CD4-positive, alpha-beta memory T cell (primary cell): ENCODE data around the gene CCDC146. TPM values are rescaled to one million over a fixed set of nuclear protein-coding genes. Genes with fewer than 3 reads are reported as not detected.
"Not testable (repeated sequence)": the region's sequence is repeated elsewhere in the genome, so short reads cannot be mapped to it uniquely, and the experiment has no call there.

Source experiments
- CTCF ChIA-PET: fragments of 350-600 bp; sonication (Branson Sonifier 250); formaldehyde crosslinking; loops from one replicate; lab custom pipeline; 2021; ENCODE audit warnings: inconsistent platforms; ENCODE audit not compliant: partially characterized antibody; lab: Charles Lee
- POLR2A ChIA-PET: fragments of 350-600 bp; sonication (Branson Sonifier 250); formaldehyde crosslinking; loops from one replicate; lab custom pipeline; 2021; ENCODE audit not compliant: partially characterized antibody; lab: Charles Lee
- DNase-seq, 5 donors: peaks; one replicate each; pipeline versions ENCODE4 v3.0.0 to v3.0.0-alpha.2; 2020 to 2022; ENCODE audit warnings: mixed read lengths in 1 of 5
- H3K27ac ChIP-seq: one replicate; pipeline ENCODE4 v1.7.0; 2013; ENCODE audit warnings: low read depth, low read length
- H3K27me3 ChIP-seq: 2 replicates; pipeline ENCODE4 v1.7.0; 2013; ENCODE audit warnings: mild to moderate bottlenecking, low read length, moderate library complexity; ENCODE audit not compliant: insufficient read depth
- H3K36me3 ChIP-seq: 2 replicates; pipeline ENCODE4 v1.7.0; 2013; ENCODE audit warnings: mild to moderate bottlenecking, low read length, moderate library complexity; ENCODE audit not compliant: insufficient read depth
- H3K4me1 ChIP-seq: 2 replicates; pipeline ENCODE4 v1.7.0; 2013; ENCODE audit warnings: mild to moderate bottlenecking, low read length, moderate library complexity; ENCODE audit not compliant: insufficient read depth
- H3K4me3 ChIP-seq, 2 donors: one replicate each; pipeline ENCODE4 v1.7.0; 2013; ENCODE audit warnings: low read length in 2 of 2, mild to moderate bottlenecking in 1 of 2
- H3K9me3 ChIP-seq, 2 donors: one replicate each; pipeline ENCODE4 v1.7.0; 2013; ENCODE audit warnings: low read length in 2 of 2, control low read depth in 1 of 2; ENCODE audit not compliant: control insufficient read depth in 1 of 2
- H3K27ac Mint-ChIP-seq, 7 donors: one replicate each; pipeline ENCODE4 v1.8.0; 2020 to 2021; ENCODE audit warnings: mixed read lengths in 7 of 7, mild to moderate bottlenecking in 6 of 7, inconsistent platforms in 3 of 7, moderate library complexity in 3 of 7
- H3K27me3 Mint-ChIP-seq, 2 donors: one replicate each; pipeline ENCODE4 v1.8.0; 2020 to 2021; ENCODE audit warnings: mixed read lengths in 2 of 2
- H3K36me3 Mint-ChIP-seq, 2 donors: one replicate each; pipeline ENCODE4 v1.8.0; 2020 to 2021; ENCODE audit warnings: mixed read lengths in 2 of 2, inconsistent platforms in 1 of 2, mild to moderate bottlenecking in 1 of 2
- H3K4me1 Mint-ChIP-seq, 4 donors: one replicate each; pipeline ENCODE4 v1.8.0; 2020 to 2021; ENCODE audit warnings: mixed read lengths in 4 of 4, mild to moderate bottlenecking in 1 of 4
- H3K4me3 Mint-ChIP-seq, 8 donors: one replicate each; pipeline ENCODE4 v1.8.0; 2020 to 2021; ENCODE audit warnings: mixed read lengths in 8 of 8, mild to moderate bottlenecking in 7 of 8, moderate library complexity in 6 of 8, inconsistent platforms in 3 of 8
- H3K9me3 Mint-ChIP-seq, 8 donors: one replicate each; pipeline ENCODE4 v1.8.0; 2020 to 2021; ENCODE audit warnings: mixed read lengths in 8 of 8, mild to moderate bottlenecking in 5 of 8, inconsistent platforms in 3 of 8, moderate library complexity in 1 of 8
- intact Hi-C: fragments of 100-400 bp; cut with micrococcal nuclease; formaldehyde crosslinking; loops from one replicate; pipeline ENCODE4 v1.15.1; 2023
- polyA plus RNA-seq, 2 donors: library from polyadenylated mRNA; unstranded; fragments of 300-500 nt; fragmentation: Illumina TruSeq; gene quantifications; one replicate each; pipeline ENCODE4 v1.2.3, GENCODE V29; 2021
- total RNA-seq, 2 experiments: library from RNA; stranded (reverse); gene quantifications; one replicate each; pipeline ENCODE4 v1.2.3, GENCODE V29; 2021

The CCDC146 gene
- total and polyA plus RNA-seq, 4 experiments from 2014 or later, result 2.5 to 16.0 (median 9.1) TPM

DNA sequence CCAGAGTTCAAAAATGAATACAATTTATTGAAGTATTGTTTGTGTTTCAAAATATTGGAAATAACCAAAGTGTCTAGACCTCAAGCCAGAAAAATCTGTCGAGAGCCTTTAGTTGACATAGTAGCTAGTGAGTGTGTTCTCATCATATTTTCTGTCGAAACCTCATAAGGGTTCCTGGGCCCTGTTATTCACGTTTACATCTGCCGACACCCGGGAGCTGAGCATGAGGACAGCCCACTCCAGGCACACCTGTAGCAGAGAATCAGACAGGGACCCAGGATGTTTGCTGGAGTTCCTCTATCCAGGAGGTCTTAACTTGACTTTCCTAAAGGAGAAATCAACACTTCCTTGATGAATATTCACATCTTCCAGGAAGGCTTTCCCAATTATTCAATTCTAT is 149.4 kb downstream of the CCDC146 start:
- POLR2A ChIA-PET, result no interaction called here

DNA sequence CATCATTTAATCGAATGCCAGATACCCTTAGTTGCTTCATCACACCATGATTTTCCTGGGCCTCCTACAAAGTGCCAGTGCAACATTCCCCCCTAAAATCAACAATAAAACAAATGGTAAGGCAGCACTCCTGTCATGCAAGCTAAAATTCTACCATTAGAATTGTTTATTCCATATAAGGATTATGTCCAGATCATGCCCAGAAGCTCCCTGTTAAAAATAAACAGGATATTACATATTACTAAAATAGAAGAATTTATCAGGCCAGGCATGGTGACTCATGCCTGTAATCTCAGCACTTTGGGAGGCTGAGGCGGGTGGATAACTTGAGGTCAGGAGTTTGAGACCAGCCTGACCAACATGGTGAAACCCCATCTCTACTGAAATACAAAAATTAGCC is 153.2 kb downstream of the CCDC146 start:
- H3K36me3 ChIP-seq, H3K4me3 Mint-ChIP-seq, DNase-seq, H3K27me3 Mint-ChIP-seq, H3K27ac ChIP-seq, intact Hi-C loops, H3K27me3 ChIP-seq, POLR2A ChIA-PET, H3K4me3 ChIP-seq, H3K27ac Mint-ChIP-seq, H3K9me3 Mint-ChIP-seq, H3K4me1 ChIP-seq, H3K4me1 Mint-ChIP-seq, H3K9me3 ChIP-seq: not testable (repeated sequence)
- H3K36me3 Mint-ChIP-seq, result peaks cover 9 to 40% of the 10 kb centered on the region in 2 donors
- CTCF ChIA-PET, result interaction anchor here (0.7 to 3.5 kb wide), 2 partner anchors 15 to 28 kb away, joined by 4 to 13 read pairs; no protein-coding TSS in a partner anchor

More for the DNA sequence above, 149.4 kb downstream of the CCDC146 start:
- H3K4me1 ChIP-seq, result no peaks in the 10 kb centered on the region
- H3K27me3 ChIP-seq, result no peaks in the 10 kb centered on the region
- no peak overlapping the region for H3K4me3 ChIP-seq
- Mint-ChIP-seq H3K4me1 (peaks cover 0 to 5% (median 3%) of the 10 kb centered on the region in 4 donors), H3K27me3 (no peaks in the 10 kb centered on the region), H3K27ac (no peak overlapping the region), H3K36me3 (peaks cover 5 to 42% of the 10 kb centered on the region in 2 donors), H3K4me3 (no peak overlapping the region), H3K9me3 (no peaks in the 10 kb centered on the region)
- no peak for DNase-seq
- CTCF ChIA-PET, result interaction anchor here (1.1 kb wide), 1 partner anchor 142 kb away, joined by 3 read pairs; no protein-coding TSS in a partner anchor
- no peaks in the 10 kb centered on the region for H3K9me3 ChIP-seq
- H3K27ac ChIP-seq, result no peak overlapping the region
- H3K36me3 ChIP-seq, result no peaks in the 10 kb centered on the region
- intact Hi-C loops, result no loop called here

DNA sequence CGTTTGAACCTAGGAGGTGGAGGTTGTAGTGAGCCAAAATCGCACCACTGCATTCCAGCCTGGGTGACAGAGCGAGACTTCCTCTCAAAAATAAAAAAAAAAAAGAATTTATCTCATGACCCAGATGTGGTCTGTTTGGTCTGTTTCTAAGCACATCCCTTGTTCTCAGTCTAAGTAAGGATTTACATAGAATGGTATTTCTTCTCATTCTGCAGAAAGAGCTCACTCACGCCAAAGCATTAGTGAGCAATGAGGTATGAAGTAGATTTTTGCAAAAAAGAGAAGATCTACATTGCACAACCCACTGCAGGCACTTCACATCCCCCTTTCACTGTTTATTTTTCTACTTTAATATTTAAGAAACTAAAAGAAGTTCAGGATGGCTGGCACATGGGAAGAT is 153.7 kb downstream of the CCDC146 start:
- H3K4me3 Mint-ChIP-seq, result no peak overlapping the region
- DNase-seq, result peak in 3 of 5 donors; percentile 3 to 5 (median 4)
- Histone ChIP-seq H3K27me3 (no peaks in the 10 kb centered on the region), H3K27ac (no peak overlapping the region), H3K4me1 (no peaks in the 10 kb centered on the region), H3K9me3 (no peaks in the 10 kb centered on the region), H3K36me3 (no peaks in the 10 kb centered on the region), H3K4me3 (no peak overlapping the region)
- CTCF ChIA-PET, result interaction anchor here (0.7 kb wide), 1 partner anchor 15 kb away, joined by 4 read pairs; no protein-coding TSS in a partner anchor
- peaks cover 0 to 5% (median 3%) of the 10 kb centered on the region in 4 donors for H3K4me1 Mint-ChIP-seq
- peaks cover 9 to 40% of the 10 kb centered on the region in 2 donors for H3K36me3 Mint-ChIP-seq
- H3K9me3 Mint-ChIP-seq, result no peaks in the 10 kb centered on the region
- intact Hi-C loops, result no loop called here
- no peaks in the 10 kb centered on the region for H3K27me3 Mint-ChIP-seq
- POLR2A ChIA-PET, result no interaction called here
- no peak overlapping the region for H3K27ac Mint-ChIP-seq

GRCh38 chr7:77281780-77282478 is 159.5 kb downstream of the CCDC146 start:
- CTCF ChIA-PET, result no interaction called here
- intact Hi-C loops, result no loop called here
- no peaks in the 10 kb centered on the region for H3K9me3 ChIP-seq
- H3K27ac ChIP-seq, result no peak overlapping the region
- no peaks in the 10 kb centered on the region for H3K4me1 Mint-ChIP-seq
- peaks cover 0 to 7% (median 0%) of the 10 kb centered on the region in 8 donors for H3K9me3 Mint-ChIP-seq
- POLR2A ChIA-PET, result no interaction called here
- no peaks in the 10 kb centered on the region for H3K27me3 ChIP-seq
- H3K4me1 ChIP-seq, result no peaks in the 10 kb centered on the region
- no peak for DNase-seq
- H3K27me3 Mint-ChIP-seq, result no peaks in the 10 kb centered on the region
- H3K4me3 ChIP-seq, result no peak overlapping the region
- no peak overlapping the region for H3K27ac Mint-ChIP-seq
- peaks cover 7 to 41% of the 10 kb centered on the region in 2 donors for H3K36me3 Mint-ChIP-seq
- H3K36me3 ChIP-seq, result no peaks in the 10 kb centered on the region
- H3K4me3 Mint-ChIP-seq, result no peak overlapping the region

- Mint-ChIP-seq H3K4me1 (no peaks in the 10 kb centered on the region), H3K27me3 (no peaks in the 10 kb centered on the region), H3K9me3 (peaks cover 0 to 7% (median 0%) of the 10 kb centered on the region in 8 donors), H3K27ac (no peak overlapping the region), H3K36me3 (peaks cover 15 to 46% of the 10 kb centered on the region in 2 donors), H3K4me3 (no peak overlapping the region)
- H3K9me3 ChIP-seq, result no peaks in the 10 kb centered on the region
- intact Hi-C loops, result no loop called here
- H3K27ac ChIP-seq, result no peak overlapping the region
- H3K27me3 ChIP-seq, result no peaks in the 10 kb centered on the region
- DNase-seq, result no peak
- no peak overlapping the region for H3K4me3 ChIP-seq
- ChIA-PET CTCF (no interaction called here), POLR2A (no interaction called here)
- no peaks in the 10 kb centered on the region for H3K36me3 ChIP-seq
- H3K4me1 ChIP-seq, result no peaks in the 10 kb centered on the region
Measured at GRCh38 chr7:77282897-77283296, 160.5 kb downstream of the CCDC146 start.

GRCh38 chr7:77284005-77284404 is 161.6 kb downstream of the CCDC146 start:
- H3K4me3 ChIP-seq, result no peak overlapping the region
- H3K36me3 ChIP-seq, result no peaks in the 10 kb centered on the region
- H3K27ac ChIP-seq, result no peak overlapping the region
- H3K27me3 ChIP-seq, result no peaks in the 10 kb centered on the region
- intact Hi-C loops, result no loop called here
- Mint-ChIP-seq H3K4me3 (no peak overlapping the region), H3K4me1 (no peaks in the 10 kb centered on the region), H3K27me3 (no peaks in the 10 kb centered on the region), H3K36me3 (peaks cover 14 to 52% of the 10 kb centered on the region in 2 donors), H3K27ac (no peak overlapping the region), H3K9me3 (peaks cover 0 to 7% (median 0%) of the 10 kb centered on the region in 8 donors)
- POLR2A ChIA-PET, result no interaction called here
- no peak for DNase-seq
- H3K4me1 ChIP-seq, result no peaks in the 10 kb centered on the region
- H3K9me3 ChIP-seq, result no peaks in the 10 kb centered on the region
- CTCF ChIA-PET, result no interaction called here

- Mint-ChIP-seq H3K4me1 (no peaks in the 10 kb centered on the region), H3K27me3 (no peaks in the 10 kb centered on the region), H3K27ac (no peak overlapping the region), H3K9me3 (peaks cover 0 to 7% (median 0%) of the 10 kb centered on the region in 8 donors), H3K4me3 (no peak overlapping the region), H3K36me3 (peaks cover 18 to 57% of the 10 kb centered on the region in 2 donors)
- ChIA-PET POLR2A (no interaction called here), CTCF (no interaction called here)
- intact Hi-C loops, result no loop called here
- Histone ChIP-seq H3K27ac (no peak overlapping the region), H3K27me3 (no peaks in the 10 kb centered on the region), H3K36me3 (no peaks in the 10 kb centered on the region), H3K4me3 (no peak overlapping the region), H3K9me3 (no peaks in the 10 kb centered on the region), H3K4me1 (no peaks in the 10 kb centered on the region)
- DNase-seq, result no peak
Measured at GRCh38 chr7:77284616-77285015, 162.2 kb downstream of the CCDC146 start.
